NCI-H2081 treated with DMSO at 0.1 percent for 48 hours (cell line): ENCODE measurements around the gene LNPEP.

ENCODE experiments used
- DNase-seq: peaks from one replicate; lab custom pipeline; 2025; lab: John Stamatoyannopoulos, UW

The LNPEP gene

DNA sequence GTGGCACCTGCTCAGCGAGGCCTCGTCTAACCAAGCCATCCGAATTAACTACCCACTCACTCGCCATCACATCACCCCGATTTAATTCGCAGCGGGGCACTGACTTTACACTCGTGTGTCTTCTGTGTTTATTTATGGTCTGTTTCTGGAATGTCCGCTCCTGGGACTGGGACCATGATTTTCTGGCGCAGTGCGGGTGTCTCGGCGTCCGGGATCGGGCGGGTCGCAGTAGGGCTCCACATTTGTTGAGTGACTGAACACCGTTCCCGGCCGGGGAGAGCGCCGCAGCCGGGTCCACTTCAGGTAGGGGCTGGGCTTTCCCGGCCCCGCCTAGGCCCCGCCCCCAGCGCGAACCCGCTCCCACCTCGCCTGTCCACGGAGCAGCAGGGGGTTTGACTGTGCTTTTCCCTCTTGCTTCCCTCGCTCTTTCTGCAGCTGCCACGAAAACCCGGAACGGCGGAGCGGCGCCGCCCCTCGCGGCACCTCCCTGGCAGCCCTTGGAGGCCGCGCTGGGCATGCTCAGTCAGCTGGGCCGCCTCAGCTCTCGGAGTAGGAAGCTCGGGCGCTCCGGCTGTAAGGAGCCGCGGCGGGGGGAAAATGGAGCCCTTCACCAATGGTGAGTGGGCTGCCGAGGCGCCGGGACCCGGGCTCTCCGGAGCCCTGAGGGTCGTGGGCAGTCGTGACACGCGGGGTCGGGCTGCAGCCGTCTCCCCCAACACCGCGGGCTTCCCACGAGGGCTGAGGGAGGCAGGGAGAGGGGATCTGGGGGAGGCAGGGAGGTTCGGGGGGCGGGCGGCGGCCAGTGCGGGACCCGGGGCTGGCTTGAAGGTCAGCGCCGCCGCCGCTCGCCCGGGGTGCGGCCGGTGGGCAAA lies at the start of gene LNPEP:
LNPEP (plus strand) TSS at position 522 of the 872 bp plus-strand sequence; CDS start at position 598, 76 bp downstream.
- peak; percentile 87 for DNase-seq

GRCh38 chr5:96893342-96893741 lies 42.5 kb upstream of the LNPEP start:
- DNase-seq, result no peak

DNA sequence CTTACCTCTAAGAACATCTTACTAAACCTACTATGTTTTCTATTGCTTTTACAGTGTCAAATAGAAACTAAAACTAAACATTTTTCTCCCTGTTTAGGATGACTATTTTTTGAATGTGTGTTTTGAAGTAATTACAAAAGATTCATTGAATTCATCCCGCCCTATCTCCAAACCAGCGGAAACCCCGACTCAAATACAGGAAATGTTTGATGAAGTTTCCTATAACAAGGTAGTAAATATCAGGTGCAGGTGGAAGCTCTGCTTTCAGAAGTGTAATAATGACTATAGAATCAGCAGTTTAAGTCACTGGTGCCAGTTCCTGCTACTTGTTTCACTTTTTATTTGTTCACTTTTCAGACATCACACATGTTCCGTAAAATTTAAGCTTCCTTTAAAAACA lies 39.6 kb upstream of the LNPEP start:
- DNase-seq, result no peak

- no peak for DNase-seq
Observed at GRCh38 chr5:96896806-96897205, 39.1 kb upstream of the LNPEP start.

DNA sequence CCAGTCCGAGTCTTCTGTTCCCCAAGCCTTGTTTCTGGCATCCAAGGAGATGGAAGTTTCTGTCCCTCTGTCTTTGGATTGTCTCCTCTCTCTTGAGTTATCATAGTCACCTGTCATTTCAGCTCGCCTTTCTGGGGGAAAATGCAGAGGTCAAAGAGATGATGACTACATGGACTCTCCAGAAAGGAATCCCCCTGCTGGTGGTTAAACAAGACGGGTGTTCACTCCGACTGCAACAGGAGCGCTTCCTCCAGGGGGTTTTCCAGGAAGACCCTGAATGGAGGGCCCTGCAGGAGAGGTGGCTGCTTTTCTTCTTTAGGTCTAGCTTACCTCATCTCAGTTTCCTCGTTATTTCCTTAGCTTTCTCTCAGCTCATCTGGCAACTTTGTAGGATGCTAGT lies 34.5 kb upstream of the LNPEP start:
- DNase-seq, result no peak

DNA sequence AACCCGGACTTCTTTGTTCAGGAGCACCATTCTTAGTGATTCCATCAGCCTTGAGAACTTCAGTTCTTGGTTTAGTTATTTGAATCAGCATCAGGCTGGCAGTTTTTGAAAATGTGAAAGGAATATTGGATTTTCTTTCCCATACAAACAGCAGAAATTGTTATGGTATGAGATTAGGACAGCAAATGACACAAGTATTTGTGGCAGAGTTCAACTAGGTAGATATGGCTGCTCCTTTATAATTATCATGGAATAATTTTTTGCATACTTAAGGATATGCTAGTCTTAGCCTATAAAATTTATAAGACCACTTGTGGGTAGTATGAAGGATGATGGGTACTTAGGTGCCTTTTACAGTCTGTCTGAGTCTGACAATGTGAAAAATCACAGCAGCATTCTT lies 34.0 kb upstream of the LNPEP start:
- DNase-seq, result no peak

DNA sequence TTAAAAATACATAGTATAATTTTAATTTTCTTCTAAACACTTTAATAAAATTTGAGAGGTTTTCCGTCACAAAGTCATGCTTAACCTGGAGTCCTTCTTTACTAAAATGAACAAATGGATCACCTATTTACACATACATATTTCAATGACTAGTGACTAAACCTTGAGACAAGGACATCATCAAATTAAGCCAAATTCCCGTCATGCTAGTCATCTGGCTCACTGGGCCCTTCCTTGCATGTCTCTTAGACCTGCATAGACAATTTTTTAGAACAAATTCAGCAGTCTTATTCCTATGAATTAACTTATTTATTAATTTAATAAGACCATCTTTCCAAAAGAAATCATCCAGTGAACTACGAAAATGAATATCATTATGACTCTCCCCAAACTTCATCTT lies 33.0 kb upstream of the LNPEP start:
- no peak for DNase-seq

GRCh38 chr5:96903300-96903699 lies 32.6 kb upstream of the LNPEP start:
- DNase-seq, result no peak

- no peak for DNase-seq
Observed at GRCh38 chr5:96904054-96904931, 31.6 kb upstream of the LNPEP start.

DNA sequence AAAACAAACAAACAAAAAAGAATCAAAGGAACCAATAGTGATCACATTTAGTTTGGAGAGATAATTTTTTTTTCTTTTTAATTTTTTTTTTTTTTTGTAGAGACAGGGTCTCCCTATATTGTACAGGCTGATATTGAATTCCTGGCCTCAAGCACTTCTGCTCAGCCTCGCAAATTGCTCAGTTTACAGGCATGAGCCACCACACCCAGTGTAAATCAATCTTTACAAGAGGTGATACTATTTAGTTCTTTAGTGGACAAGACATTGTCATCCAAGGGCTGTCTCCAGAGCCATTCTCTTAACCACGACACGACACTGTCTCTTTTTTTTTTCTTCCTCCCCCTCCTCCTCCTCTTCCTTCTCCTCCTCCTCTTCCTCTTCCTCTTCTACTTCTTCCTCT lies 30.0 kb upstream of the LNPEP start:
- no peak for DNase-seq

GRCh38 chr5:96909003-96909402 lies 26.9 kb upstream of the LNPEP start:
- no peak for DNase-seq

DNA sequence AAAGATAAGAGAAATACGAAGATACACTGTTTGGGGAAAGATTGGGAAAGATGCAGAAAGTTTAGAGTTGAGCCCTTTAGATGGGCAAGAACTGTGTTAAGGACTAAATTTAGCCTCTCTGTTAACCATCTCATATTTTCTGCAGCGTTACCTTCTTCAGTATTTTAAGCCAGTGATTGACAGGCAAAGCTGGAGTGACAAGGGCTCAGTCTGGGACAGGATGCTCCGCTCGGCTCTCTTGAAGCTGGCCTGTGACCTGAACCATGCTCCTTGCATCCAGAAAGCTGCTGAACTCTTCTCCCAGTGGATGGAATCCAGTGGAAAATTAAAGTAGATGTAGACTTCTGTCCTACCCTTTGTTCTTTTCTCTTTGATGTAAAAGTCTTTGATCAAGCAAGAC lies 26.4 kb upstream of the LNPEP start:
- DNase-seq, result no peak

DNA sequence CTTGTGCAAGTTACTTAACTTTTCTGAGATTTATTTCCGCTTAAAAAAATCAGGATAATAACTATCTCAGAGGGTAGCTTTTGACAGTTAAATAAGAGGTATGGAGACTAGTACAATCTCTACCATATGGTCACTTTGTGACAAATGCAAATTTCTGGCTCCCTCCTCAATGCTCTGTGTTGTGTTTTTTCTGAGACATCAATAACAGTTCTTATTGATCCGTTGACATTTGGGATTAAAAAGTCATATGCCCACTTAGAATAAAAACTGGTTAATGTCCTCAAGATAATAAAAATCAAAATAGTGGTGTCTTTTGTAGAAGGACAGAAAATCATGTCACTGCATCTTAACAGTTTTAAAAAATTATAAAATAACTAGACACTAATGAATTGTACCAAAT lies 24.7 kb upstream of the LNPEP start:
- no peak for DNase-seq

DNA sequence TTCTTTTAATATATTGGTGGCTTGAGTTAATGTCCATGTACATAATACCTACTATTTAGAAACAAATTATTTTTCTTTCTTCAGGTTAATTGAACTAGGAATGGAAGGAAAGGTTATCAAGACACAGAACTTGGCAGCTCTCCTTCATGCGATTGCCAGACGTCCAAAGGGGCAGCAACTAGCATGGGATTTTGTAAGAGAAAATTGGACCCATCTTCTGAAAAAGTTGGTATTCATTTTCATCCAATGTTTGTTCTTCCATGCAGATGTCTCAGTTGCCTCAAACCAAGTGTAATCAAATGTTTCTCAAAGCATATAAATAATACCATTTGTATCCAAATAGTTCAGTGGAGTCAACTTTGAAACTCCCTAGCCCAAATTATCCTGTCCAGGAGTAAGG lies 22.6 kb upstream of the LNPEP start:
- DNase-seq, result no peak

DNA sequence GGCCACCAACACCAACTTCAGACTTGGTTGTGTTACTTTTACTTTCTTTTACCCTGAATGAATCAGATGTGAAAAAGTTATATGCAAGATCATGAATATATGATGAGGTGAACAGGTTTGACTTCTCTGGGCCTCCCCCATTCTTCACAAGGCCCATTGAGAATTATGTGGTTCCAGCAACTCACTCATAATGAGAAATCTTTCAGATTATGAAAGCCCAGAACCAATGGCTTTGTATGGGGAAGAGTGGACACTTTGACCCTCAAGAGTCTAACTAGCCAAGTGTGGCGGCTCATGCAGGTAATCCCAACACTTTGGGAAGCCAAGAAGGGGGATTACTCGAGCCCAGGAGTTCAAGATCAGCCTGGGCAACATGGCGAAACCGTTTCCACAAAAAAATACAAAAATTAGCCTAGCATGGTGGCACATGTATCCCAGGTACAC lies 16.1 kb upstream of the LNPEP start:
- DNase-seq, result no peak

DNA sequence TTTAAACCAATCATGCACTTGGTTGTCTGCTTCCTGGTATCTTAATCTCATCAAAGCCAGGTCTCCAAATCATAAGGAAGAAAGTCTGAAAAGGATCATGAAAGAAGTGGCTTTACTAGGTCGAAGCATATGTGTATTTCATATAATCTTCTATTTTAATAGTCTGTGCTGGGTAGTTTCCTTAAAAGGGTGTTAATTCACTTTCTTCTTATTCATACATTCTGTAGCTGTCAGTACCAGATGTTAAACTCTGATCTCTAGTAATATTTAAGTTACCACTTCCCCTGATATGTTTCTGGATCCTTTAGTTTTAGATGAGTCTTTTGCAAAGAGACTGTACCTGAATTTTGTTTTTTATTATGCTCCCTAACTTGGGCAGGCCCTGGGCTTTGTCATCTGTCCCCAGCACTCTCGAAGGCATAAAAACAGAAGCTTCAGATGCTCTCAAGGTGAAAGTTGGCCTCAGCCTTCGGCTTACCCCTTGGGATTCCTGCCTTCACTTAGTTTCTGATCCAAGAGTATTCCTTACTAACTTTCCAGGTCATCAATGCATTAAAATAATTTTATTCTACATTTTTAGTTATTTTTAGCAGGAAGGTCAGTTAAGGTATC lies 15.0 kb upstream of the LNPEP start:
- DNase-seq, result no peak

- no peak for DNase-seq
Observed at GRCh38 chr5:96922499-96923244, 13.2 kb upstream of the LNPEP start.

DNA sequence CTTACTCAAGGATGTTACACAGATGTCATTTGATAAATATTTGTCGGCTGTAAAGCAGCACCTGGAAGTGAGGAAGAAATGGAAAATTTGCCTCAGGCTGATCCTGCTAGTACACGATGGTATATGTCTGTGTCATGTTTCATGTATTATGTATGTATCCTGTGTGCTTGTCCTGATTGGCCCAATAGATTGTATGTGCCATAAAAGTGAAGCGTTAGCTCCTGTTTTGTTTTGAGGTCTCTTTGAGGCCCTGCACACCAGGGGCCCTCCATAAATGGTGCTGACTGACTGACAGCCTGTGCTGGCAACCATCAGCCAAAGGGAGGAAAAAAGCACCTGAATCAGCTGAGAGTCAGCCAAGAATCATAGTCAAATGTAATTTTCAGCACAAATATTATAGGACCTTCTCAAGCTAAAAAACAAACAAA lies 11.8 kb upstream of the LNPEP start:
- peak; percentile 32 for DNase-seq

DNA sequence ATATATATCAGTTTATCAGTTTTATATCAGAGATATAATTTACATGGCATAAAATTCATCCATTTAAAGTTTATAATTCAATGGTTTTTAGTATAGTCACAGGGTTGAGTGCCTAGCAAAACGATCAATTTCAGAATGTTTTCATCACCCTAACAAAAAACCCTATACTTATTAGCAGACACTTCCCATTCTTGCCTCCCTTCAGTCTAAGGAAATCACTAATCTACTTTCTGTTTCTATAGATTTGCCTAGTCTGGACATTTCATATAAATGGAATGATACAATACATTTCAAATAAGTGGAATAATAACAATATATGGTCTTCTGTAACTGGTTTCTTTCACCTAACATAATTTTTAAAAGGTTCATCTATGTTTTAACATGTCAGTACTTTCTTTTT lies 9.6 kb upstream of the LNPEP start:
- no peak for DNase-seq

DNA sequence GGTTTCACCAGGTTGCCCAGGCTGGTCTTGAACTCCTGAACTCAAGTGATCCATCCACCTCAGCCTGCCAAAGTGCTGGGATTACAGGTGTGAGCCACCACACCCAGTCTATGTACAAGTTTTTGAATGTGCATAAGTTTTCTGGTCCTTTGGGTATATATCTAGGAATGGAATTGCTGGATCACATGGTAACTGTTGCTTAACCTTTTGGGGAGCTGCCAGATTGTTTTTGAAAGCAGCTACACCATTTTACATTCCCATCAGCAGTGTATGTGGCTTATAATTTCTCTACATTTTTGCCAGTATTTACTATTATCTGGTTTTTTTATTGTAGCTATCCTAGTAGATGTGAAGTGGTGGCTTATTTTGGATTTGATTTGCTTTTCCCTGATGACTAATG lies 8.9 kb upstream of the LNPEP start:
- no peak for DNase-seq

DNA sequence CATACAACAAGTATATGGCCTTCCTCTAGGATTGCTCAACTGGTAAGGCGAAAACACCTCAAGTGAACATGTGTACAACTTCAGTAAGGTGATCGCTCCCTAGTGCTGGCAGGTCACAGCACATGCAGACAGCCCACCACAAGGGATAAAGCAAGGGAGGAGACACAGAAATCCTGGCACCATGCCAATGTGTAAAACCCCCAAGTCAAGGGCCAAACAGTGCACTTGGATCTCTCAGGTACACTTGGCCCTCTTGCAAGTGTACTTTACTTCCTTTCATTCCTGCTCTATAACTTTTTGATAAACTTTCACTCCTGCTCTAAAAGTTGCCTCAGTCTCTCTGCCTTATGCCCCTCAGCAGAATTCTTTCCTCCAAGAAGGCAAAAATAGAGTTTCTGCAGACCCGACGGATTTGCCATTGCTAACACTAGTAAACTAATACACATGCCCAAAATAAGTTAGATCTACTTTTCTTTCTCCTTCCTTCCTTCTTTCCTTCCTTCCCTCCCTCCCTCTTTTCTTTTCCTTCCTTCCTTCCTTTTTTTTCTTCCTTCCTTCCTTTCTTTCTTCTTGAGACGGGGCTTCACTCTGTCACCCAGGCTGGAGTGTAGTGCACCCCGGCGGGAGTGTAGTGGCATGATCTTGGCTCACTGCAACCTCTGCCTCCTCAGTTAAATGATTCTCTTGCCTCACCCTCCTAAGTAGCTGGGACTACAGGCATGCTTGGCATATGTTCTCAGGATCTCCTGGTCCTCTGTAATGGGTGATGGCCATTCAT lies 6.8 kb upstream of the LNPEP start:
- DNase-seq, result no peak
